Muscle layer of colon (tissue), 2 donors: Measurements from ENCODE around the gene POU2F1.

Source experiments
- H3K27ac ChIP-seq: one replicate; pipeline ENCODE4 v1.7.0; 2013; ENCODE audit warnings: low read depth, mild to moderate bottlenecking, low read length, moderate library complexity
- H3K27me3 ChIP-seq, 2 donors: one replicate each; pipeline ENCODE4 v1.7.0; 2013; ENCODE audit warnings: low read length in 2 of 2, mild to moderate bottlenecking in 2 of 2; ENCODE audit not compliant: insufficient read depth in 2 of 2, control insufficient read depth in 1 of 2
- H3K36me3 ChIP-seq: one replicate; pipeline ENCODE4 v1.7.0; 2013; ENCODE audit warnings: mild to moderate bottlenecking, low read length; ENCODE audit not compliant: insufficient read depth
- H3K4me1 ChIP-seq: one replicate; pipeline ENCODE4 v1.7.0; 2013; ENCODE audit warnings: mild to moderate bottlenecking, low read length; ENCODE audit not compliant: insufficient read depth
- H3K4me3 ChIP-seq, 2 donors: one replicate each; pipeline ENCODE4 v1.7.0; 2013; ENCODE audit warnings: low read length in 2 of 2, low read depth in 1 of 2, mild to moderate bottlenecking in 1 of 2, moderate library complexity in 1 of 2
- H3K9ac ChIP-seq: one replicate; pipeline ENCODE4 v1.7.0; 2013; ENCODE audit warnings: low read length
- H3K9me3 ChIP-seq: one replicate; pipeline ENCODE4 v1.7.0; 2013; ENCODE audit warnings: mild to moderate bottlenecking, low read length
- donor health status: abdominal sarcoma.
- donor health status: Adenocarcinoma of cecum.

The POU2F1 gene

DNA sequence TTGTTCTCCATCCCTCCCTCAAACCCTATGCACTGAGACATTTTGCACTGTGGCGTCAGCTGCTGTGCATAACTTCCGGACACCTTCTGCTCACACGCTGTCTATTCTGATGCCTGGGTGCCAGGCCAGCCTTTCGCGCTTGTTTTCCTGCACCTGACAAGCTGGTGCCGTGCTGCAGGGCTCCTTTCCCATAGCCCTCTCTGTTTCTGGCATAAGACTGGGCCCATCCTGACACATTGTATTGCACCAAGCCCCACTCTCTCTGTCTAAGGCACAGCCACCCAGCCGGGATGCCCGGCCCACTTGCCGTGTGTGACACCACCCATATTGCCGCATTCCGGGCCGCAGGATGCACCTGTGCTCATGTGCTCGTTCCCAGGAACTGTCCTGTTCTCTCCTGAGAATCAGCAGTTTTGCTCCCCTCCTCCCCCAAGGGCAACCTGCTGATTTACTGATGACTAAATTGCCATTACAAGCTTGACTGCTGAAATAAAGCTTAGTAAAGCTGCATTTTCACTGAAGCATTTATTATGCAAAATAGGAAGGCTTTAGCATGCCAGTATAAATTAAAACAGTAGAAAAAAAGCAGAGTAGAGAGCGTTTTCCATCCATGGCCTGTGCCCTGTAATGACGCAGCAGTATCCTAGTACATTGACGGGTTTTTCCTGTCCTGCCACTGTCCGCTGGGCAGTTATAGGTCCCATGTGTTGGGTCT lies 209.6 kb downstream of the POU2F1 start:
- Histone ChIP-seq H3K4me1 (no peaks in the 10 kb centered on the region), H3K27me3 (no peaks in the 10 kb centered on the region), H3K9ac (no peak overlapping the region), H3K36me3 (no peaks in the 10 kb centered on the region), H3K27ac (no peak overlapping the region), H3K9me3 (no peaks in the 10 kb centered on the region), H3K4me3 (no peak overlapping the region)

DNA sequence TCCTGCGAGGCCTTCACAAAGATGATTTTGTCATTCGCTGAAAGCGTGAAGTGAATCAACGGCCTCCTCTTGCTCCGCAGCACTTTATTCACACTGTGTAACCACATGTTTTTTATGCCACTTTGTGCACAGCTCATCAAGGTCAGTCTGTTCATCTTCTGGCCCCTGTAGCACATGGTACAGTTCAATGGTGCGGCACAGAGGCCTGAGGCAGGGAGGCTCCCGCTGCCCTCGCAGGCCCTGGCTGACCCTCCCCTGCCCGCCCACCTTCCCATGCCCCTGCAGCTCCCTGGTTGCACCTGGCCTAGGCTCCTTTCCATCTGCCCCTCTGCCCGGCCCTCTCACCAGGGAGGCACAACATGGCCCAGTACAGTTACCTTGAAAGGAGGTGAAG lies 210.2 kb downstream of the POU2F1 start:
- Histone ChIP-seq H3K4me3 (no peak overlapping the region), H3K9me3 (no peaks in the 10 kb centered on the region), H3K27ac (no peak overlapping the region), H3K9ac (no peak overlapping the region), H3K4me1 (no peaks in the 10 kb centered on the region), H3K27me3 (no peaks in the 10 kb centered on the region), H3K36me3 (no peaks in the 10 kb centered on the region)

DNA sequence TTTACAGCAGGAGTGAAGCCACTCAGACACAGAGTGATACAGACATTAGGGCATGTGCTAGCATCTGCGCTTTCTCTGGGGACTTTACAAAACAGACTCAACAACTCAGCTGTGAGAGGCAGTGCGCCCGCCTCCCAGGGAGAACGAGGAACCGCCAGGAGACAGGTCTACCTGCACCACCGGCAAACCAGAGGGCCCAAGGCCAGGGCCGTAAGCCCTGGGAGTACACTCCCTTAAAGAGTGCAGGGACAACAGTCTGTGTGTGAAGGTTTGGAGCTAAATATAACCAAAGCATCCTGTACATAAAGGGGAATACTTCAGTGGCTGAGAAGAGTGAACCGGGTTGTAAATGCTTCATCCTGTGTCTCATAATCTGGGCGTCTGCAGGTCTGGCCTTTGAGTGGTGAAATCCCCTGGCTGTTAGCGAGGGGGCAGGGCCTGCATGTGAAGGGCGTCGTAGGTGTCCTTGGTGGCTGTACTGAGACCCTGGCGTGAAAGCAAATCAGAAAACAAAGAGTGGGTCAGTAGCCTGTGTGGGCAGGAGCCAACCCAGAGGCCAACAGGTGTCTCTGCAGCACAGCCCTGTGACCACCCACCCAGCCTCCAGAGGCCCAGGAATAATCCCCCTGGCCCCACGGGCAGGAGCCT lies 210.7 kb downstream of the POU2F1 start:
- Histone ChIP-seq H3K4me3 (no peak overlapping the region), H3K4me1 (no peaks in the 10 kb centered on the region), H3K27me3 (no peaks in the 10 kb centered on the region), H3K36me3 (no peaks in the 10 kb centered on the region), H3K9me3 (no peaks in the 10 kb centered on the region), H3K27ac (no peak overlapping the region), H3K9ac (no peak overlapping the region)

DNA sequence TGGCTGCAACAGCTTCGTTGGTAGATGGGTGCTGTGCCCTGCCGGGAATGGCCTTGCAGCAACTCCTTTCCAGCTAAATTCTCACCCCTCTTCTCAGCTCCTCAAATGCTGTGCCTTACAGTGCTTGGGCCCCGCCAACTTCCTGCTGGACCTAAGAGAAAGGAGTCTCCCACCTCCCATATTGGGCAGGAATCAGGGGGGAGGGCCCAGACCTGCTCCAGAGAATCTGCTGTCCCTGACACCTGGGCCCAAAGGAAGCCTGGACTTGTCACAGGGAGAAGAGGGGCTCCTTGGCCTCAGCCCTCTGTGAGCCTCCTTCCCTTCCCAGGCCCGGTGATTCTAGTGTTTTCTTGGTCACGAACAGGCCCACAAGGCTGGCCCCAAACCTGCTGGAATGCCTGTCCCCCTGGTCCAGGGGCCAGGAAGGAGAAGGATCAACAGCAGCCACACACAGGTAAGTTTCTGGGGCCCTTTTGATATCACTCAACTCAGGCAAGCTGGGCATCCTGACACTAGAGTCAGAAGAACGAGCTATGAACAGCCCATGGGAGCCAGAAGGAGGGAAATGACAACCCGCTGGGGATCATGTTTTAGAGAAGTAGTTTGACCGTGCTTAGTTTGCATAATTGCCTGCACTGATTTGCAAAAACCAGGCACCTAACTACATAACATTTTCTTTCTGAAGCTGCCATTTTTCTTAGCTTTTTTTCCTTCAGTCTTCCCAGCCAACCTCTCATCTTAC lies 211.4 kb downstream of the POU2F1 start:
- no peaks in the 10 kb centered on the region for H3K4me1 ChIP-seq

DNA sequence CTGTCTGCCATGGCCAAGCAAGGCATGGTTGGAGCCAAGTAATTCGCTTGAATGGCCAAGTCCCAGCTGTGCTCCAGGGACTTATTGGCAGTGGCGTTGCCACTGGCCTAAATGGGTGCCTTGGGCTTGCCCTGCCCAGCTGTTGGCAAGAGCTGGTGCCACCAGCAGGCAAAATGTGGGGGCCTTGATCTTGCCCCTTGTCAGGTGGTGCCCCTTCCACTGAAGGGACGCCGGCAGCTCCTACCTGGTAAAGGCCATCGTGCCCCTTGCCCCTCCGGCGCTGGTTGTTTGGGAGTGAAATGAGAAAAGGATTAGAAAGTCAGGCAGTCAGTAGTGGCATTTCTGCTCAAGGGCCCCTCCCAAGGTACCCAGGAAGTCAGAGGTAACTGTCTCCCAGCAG lies 212.1 kb downstream of the POU2F1 start:
- Histone ChIP-seq H3K9ac (no peak overlapping the region), H3K27me3 (no peaks in the 10 kb centered on the region), H3K27ac (no peak overlapping the region), H3K36me3 (no peaks in the 10 kb centered on the region), H3K4me1 (no peaks in the 10 kb centered on the region), H3K4me3 (no peak overlapping the region), H3K9me3 (no peaks in the 10 kb centered on the region)

More for the DNA sequence above, 211.4 kb downstream of the POU2F1 start:
- H3K9me3 ChIP-seq = no peaks in the 10 kb centered on the region
- H3K9ac ChIP-seq = no peak overlapping the region
- H3K27me3 ChIP-seq = no peaks in the 10 kb centered on the region
- H3K27ac ChIP-seq = no peak overlapping the region
- H3K4me3 ChIP-seq = no peak overlapping the region
- H3K36me3 ChIP-seq = no peaks in the 10 kb centered on the region

DNA sequence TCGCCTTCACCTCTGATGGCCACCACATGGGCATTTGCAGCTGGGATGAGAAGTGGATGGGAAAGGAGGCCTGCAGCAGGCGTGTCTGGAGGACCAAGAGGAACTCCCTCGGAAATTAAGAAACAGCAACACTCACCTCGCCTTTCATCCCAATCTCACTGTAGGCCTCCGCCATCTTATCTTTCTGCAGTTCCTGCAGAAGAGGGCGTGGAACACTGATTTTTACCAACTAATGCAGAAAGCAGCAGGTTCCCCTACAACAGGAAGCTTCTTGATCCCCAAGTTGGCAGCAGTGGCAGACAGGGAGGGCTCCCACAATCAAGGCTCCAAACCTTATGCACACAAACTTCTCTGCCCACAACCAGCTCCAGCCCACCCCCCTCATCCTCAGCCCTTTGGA lies 213.2 kb downstream of the POU2F1 start:
- no peaks in the 10 kb centered on the region for H3K4me1 ChIP-seq
- H3K9ac ChIP-seq = no peak overlapping the region

DNA sequence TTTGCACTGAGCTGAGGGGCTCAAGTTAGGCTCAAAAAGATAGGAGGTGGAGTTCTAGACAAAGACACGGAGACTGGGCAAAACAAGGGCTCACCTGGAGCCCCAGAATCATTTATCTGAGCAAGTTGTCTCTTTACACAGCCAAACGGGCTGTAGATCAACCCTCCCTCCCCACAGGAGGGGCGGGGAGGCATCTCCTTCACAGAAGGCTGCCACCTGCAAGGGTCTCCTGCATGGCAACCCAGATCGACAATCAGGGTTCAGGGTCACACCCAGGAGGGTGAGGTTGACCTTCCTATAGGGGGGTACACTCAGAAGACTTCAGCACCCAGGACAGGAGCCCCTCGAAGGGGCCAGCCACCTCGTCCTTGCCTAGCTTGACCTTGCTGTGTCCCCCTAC lies 213.6 kb downstream of the POU2F1 start:
- Histone ChIP-seq H3K9ac (no peak overlapping the region), H3K4me1 (peaks cover 4% of the 10 kb centered on the region), H3K4me3 (no peak overlapping the region), H3K27ac (no peak overlapping the region), H3K9me3 (no peaks in the 10 kb centered on the region), H3K27me3 (no peaks in the 10 kb centered on the region), H3K36me3 (no peaks in the 10 kb centered on the region)

More for the DNA sequence above, 213.2 kb downstream of the POU2F1 start:
- H3K36me3 ChIP-seq = no peaks in the 10 kb centered on the region
- no peaks in the 10 kb centered on the region for H3K9me3 ChIP-seq
- no peak overlapping the region for H3K4me3 ChIP-seq
- H3K27me3 ChIP-seq = no peaks in the 10 kb centered on the region
- no peak overlapping the region for H3K27ac ChIP-seq

DNA sequence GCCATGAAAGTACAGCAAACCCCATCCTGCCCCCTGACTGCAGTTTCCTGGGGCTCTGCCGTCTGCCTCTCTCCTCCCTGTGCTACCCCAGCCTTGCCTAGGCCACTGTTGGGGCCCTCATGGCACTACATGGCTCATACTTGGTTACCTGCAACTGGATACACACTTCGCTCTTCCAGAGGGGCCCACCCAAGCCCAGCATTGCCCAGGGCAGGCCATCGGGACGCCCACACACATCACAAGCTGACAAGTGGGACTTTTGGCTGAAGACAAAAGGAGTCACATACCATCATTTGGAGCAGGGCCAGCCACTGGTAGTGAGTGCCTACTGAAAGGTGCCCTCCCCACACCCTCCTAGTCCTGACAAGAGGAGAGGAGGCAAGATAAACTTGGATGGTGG lies 214.8 kb downstream of the POU2F1 start:
- H3K9me3 ChIP-seq = no peaks in the 10 kb centered on the region
- no peak overlapping the region for H3K9ac ChIP-seq
- H3K36me3 ChIP-seq = no peaks in the 10 kb centered on the region
- H3K27ac ChIP-seq = no peak overlapping the region
- H3K27me3 ChIP-seq = no peaks in the 10 kb centered on the region
- H3K4me3 ChIP-seq = no peak overlapping the region
- peaks cover 5% of the 10 kb centered on the region for H3K4me1 ChIP-seq

DNA sequence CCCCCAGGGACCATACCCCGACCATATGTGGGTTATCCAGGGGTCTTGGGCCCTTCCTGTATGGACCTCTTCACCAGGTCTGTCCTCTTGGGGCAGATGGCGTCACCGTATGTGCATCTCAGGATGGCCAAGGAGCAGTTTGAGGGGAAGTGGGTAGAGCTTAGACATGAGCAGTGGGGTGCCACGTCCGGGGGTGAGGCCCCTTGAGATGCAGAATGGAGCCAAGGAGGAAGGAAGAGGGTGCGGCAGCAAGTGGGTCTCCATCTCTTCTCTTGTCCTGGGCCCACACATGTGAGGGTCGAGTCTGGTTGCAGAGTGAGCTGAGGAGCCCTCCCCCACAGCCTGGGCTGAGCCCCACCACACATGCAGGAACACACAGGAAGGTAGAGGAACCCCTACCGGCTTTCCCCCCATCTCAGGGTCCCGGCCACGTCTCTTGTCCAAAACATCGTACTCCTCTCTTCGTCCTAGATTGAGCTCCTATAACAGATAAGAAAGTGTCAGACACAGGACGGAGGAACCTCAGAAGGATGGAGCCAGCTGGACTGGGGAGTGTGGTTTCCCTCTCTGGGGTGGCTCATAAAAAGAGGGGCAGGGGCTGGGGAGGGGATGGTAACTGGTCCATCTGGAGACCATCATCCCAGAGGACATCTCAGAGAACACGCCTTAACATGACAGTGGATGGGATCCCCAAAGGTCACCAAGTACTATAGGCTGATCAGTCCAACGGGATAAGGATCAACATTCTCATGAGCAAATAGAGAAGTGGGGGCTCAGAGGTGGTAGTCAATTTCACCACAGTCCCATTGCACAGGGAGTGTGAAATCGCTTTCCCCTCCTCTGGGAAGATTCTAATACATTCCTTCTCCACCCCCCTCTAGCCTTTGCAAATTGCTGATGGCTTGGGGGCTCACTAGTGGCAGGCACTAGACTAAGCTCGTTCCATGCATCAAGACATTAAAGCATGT lies 217.8 kb downstream of the POU2F1 start:
- no peaks in the 10 kb centered on the region for H3K27me3 ChIP-seq
- H3K27ac ChIP-seq = no peak overlapping the region
- no peaks in the 10 kb centered on the region for H3K36me3 ChIP-seq
- H3K9me3 ChIP-seq = no peaks in the 10 kb centered on the region
- peaks cover 5% of the 10 kb centered on the region for H3K4me1 ChIP-seq
- H3K9ac ChIP-seq = no peak overlapping the region
- no peak overlapping the region for H3K4me3 ChIP-seq

DNA sequence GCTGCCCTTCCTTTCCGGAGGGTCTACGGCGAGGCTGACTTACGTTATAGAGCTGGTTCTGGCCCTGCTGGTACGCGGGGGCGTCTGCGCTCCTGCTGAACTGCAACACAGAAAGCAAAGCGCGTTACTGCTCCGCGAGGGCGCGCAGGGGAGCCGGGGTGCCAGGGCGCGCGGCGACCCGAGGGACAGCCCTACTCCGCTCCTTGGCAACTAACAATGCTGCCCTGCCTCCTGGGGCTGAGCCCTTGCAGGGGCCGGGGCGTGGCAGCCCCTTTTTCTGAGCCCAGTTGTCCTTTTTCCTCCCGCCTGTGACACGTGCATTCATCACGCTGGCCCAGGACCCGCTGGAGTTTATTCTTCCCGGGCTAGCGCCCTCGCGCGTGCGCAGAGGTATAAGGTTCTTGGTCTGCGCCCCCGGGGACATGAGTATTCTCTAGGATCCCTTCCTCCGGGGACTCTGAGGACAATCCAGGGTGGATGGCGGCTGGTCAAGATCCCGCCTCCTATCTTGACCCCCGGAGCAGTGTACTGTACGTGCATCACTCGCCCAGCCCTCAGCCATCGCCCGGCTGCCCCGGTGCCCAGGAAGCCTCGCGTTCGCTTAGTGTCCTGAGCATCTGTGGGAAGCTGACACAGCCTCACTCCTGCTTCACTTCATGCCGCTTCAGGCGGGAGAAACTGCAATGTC lies 218.8 kb downstream of the POU2F1 start:
- no peaks in the 10 kb centered on the region for H3K36me3 ChIP-seq
- peaks cover 5% of the 10 kb centered on the region for H3K4me1 ChIP-seq
- H3K9ac ChIP-seq = no peak overlapping the region
- no peak overlapping the region for H3K27ac ChIP-seq
- H3K27me3 ChIP-seq = no peaks in the 10 kb centered on the region
- H3K9me3 ChIP-seq = no peaks in the 10 kb centered on the region
- H3K4me3 ChIP-seq = peak overlapping the region; percentile 47 to 60
